OCI-LY3 (cell line): Measurements from ENCODE around the gene TMEFF1.

ENCODE experiments used
- H2AFZ ChIP-seq: fragments of 200-600, 300-600 bp; shearing (Covaris generic); 2 replicates; pipeline ENCODE4 v1.6.0; 2014; ENCODE audit warnings: antibody characterized with exemption, low read depth, low read length
- H3K27ac ChIP-seq: fragments of 200-600, 300-600 bp; sonication (generic); 2 replicates; pipeline ENCODE4 v1.5.1; 2014; ENCODE audit warnings: mild to moderate bottlenecking, low read length, moderate library complexity, mixed read lengths
- H3K27me3 ChIP-seq: fragments of 200-600, 300-600 bp; sonication (generic); 2 replicates; pipeline ENCODE4 v1.6.1; 2014; ENCODE audit warnings: low read depth, low read length, mixed read lengths
- H3K36me3 ChIP-seq: fragments of 200-600, 300-600 bp; sonication (generic); replicated peaks from 2 replicates; pipeline ENCODE3; 2014; ENCODE audit warnings: low read depth, low read length, mixed read lengths
- H3K4me1 ChIP-seq: fragments of 300-600, 200-600 bp; sonication (generic); 2 replicates; pipeline ENCODE4 v1.6.1; 2014; ENCODE audit warnings: low read length, mixed read lengths
- H3K4me2 ChIP-seq: fragments of 200-600, 300-600 bp; sonication (generic); 2 replicates; pipeline ENCODE4 v1.6.1; 2014; ENCODE audit warnings: low read length, mixed read lengths
- H3K4me3 ChIP-seq: fragments of 300-600, 200-600 bp; sonication (generic); 2 replicates; pipeline ENCODE4 v1.5.1; 2014; ENCODE audit warnings: antibody characterized with exemption, mild to moderate bottlenecking, low read length, moderate library complexity
- H3K79me2 ChIP-seq: fragments of 300-600, 200-600 bp; shearing (Covaris generic); 2 replicates; pipeline ENCODE4 v1.6.1; 2014; ENCODE audit warnings: mild to moderate bottlenecking, low read length, mixed read lengths
- H3K9ac ChIP-seq: fragments of 300-600, 200-600 bp; shearing (Covaris generic); 2 replicates; pipeline ENCODE4 v1.6.0; 2014; ENCODE audit warnings: mild to moderate bottlenecking, low read length, moderate library complexity
- H3K9me3 ChIP-seq: fragments of 200-600, 300-600 bp; shearing (Covaris generic); 2 replicates; pipeline ENCODE4 v1.6.1; 2014; ENCODE audit warnings: low read length, mixed read lengths; ENCODE audit not compliant: insufficient read depth
- H4K20me1 ChIP-seq: fragments of 200-600, 300-600 bp; sonication (generic); 2 replicates; pipeline ENCODE4 v1.6.1; 2016; ENCODE audit warnings: low read length, mixed read lengths; ENCODE audit not compliant: insufficient read depth
- EZH2phosphoT487 ChIP-seq: fragments of 200-600 bp; shearing (Covaris generic); IDR thresholded peaks from 2 replicates; pipeline ENCODE4 v1.6.1; 2018; ENCODE audit warnings: antibody characterized with exemption, mixed run types, low read depth
- TF ChIP-seq, protein P1 (sequence below): fragments of 200-600, 300-600 bp; sonication (generic); IDR thresholded peaks from 2 replicates; pipeline ENCODE4 v1.5.1; 2014; ENCODE audit warnings: antibody characterized with exemption, low read length, low read depth

The TMEFF1 gene

DNA sequence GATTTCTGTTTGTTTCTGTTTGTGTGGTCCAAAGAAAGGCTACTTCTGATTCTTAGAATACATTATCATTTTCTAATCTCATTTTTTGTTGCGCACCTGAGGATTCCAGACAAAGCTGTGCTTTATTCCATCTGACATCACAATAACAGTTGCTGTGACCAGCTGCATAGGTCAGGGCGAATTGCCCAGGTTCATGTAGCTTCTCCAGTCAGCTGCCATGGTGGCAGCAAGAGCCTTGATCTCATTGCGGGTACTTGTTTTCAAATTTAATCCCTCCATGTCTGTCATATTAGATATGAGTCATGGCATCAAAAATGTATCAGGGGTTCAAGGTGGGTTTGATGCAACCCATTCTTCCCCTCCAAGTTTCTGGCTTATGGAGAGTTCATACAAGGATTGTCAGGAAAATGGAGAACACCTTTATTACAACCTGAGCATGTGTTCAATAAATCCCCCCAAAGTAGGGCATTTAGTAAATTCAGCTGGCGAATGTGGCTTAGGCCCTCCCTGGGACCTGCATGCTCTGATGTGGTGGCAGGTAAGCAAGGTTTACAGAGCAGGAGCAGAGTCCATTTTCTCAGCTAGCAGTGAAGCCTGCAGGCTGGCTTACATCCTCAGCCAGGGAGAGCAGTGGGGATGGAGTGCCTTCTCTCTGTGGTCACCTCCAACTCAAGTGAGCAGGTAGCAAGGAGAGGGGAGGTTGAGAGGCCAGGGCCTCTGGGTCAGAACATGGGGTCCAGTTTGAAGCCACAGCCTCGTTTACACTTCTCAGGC lies 118.9 kb downstream of the TMEFF1 start:
- Histone ChIP-seq H3K4me1 (no peaks in the 10 kb centered on the region), H2AFZ (no peak overlapping the region), H3K9me3 (no peaks in the 10 kb centered on the region), H4K20me1 (no peaks in the 10 kb centered on the region), H3K27me3 (0 out of 2 replicates have a peak, but pooled peaks cover 3% of the 10 kb centered on the region), H3K27ac (no peak overlapping the region), H3K36me3 (no peaks in the 10 kb centered on the region), H3K9ac (no peak overlapping the region), H3K4me2 (no peak overlapping the region), H3K4me3 (no peak overlapping the region), H3K79me2 (no peaks in the 10 kb centered on the region)
- TF ChIP-seq, protein P1, sequence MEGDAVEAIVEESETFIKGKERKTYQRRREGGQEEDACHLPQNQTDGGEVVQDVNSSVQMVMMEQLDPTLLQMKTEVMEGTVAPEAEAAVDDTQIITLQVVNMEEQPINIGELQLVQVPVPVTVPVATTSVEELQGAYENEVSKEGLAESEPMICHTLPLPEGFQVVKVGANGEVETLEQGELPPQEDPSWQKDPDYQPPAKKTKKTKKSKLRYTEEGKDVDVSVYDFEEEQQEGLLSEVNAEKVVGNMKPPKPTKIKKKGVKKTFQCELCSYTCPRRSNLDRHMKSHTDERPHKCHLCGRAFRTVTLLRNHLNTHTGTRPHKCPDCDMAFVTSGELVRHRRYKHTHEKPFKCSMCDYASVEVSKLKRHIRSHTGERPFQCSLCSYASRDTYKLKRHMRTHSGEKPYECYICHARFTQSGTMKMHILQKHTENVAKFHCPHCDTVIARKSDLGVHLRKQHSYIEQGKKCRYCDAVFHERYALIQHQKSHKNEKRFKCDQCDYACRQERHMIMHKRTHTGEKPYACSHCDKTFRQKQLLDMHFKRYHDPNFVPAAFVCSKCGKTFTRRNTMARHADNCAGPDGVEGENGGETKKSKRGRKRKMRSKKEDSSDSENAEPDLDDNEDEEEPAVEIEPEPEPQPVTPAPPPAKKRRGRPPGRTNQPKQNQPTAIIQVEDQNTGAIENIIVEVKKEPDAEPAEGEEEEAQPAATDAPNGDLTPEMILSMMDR, result no peak
- TF ChIP-seq EZH2phosphoT487, result no peak

DNA sequence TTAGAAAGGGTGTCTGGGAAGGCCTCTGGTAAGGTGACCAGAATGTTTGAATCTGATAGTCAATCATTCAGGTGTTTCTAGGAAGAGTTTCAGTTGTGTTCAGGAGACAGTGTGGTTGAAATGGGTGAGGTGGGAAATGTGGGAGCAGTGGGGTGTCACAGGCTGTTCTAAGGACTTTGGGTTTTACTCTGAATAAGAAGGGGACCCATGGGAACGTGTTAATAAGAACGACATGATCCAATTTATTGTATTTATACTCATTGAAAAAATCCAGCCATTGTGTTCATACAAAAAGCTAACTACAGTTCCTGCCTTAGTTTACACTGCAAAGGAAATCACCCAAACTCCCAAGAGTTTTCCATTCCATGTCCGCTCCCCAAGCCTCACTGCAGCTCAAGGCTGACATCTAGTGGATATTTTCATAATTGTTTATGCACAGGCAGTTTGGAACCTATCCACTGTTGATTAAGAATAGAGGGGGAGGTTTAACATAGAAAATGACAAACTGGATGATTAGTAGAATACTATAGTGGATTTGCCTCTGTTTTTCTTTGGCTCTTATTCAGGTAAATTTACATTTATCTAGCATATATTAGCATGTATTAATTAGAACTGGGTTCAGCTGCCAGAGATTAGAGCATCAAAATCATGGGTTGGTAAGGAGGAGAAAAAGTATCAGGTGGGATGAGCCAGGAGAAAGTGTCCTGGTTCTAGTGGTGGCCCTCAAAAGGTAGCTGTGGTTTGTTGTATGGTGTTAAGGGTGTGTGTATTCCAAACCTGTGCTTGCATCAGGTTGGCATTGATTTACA lies 122.6 kb downstream of the TMEFF1 start:
- H2AFZ ChIP-seq, result peak overlapping the region; percentile 42
- H3K9ac ChIP-seq, result no peak overlapping the region
- peak overlapping the region; percentile 64 for H3K4me2 ChIP-seq
- no peak for TF ChIP-seq EZH2phosphoT487
- TF ChIP-seq, protein P1, result peak; percentile 92
- H3K36me3 ChIP-seq, result no peaks in the 10 kb centered on the region
- no peaks in the 10 kb centered on the region for H3K9me3 ChIP-seq
- peak overlapping the region; percentile 32; the same call in 1 of the 2 replicates for H3K4me3 ChIP-seq
- H3K79me2 ChIP-seq, result no peaks in the 10 kb centered on the region
- H4K20me1 ChIP-seq, result no peaks in the 10 kb centered on the region
- peaks cover 10% of the 10 kb centered on the region for H3K4me1 ChIP-seq
- H3K27me3 ChIP-seq, result peaks cover 13% of the 10 kb centered on the region; the same call in 1 of the 2 replicates
- no peak overlapping the region for H3K27ac ChIP-seq

DNA sequence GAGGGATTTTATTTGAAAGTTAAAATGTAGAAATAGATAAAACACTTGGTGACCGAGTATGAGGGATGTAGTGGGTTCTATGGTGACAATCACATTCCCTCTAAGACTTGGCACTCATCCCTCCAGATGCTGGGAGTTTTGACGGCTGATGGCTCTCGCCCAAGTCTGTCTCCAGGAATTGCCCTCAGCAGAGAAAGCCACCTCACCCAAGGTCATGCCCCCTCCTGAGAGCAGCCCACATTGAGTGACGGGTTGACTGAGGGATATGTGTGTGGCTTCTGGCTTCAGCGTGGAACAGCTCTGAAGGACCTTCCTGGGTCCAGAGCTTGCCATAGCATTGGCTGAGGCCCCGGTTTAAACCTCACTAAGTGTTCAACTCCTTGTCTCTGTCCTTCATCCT lies 124.3 kb downstream of the TMEFF1 start:
- Histone ChIP-seq H4K20me1 (no peaks in the 10 kb centered on the region), H3K4me2 (no peak overlapping the region), H3K9me3 (no peaks in the 10 kb centered on the region), H3K4me1 (peaks cover 10% of the 10 kb centered on the region), H2AFZ (no peak overlapping the region), H3K27me3 (peaks cover 13% of the 10 kb centered on the region; the same call in 1 of the 2 replicates), H3K79me2 (no peaks in the 10 kb centered on the region), H3K36me3 (no peaks in the 10 kb centered on the region), H3K9ac (no peak overlapping the region), H3K4me3 (no peak overlapping the region), H3K27ac (no peak overlapping the region)
- no peak for TF ChIP-seq EZH2phosphoT487
- TF ChIP-seq, protein P1, result no peak

DNA sequence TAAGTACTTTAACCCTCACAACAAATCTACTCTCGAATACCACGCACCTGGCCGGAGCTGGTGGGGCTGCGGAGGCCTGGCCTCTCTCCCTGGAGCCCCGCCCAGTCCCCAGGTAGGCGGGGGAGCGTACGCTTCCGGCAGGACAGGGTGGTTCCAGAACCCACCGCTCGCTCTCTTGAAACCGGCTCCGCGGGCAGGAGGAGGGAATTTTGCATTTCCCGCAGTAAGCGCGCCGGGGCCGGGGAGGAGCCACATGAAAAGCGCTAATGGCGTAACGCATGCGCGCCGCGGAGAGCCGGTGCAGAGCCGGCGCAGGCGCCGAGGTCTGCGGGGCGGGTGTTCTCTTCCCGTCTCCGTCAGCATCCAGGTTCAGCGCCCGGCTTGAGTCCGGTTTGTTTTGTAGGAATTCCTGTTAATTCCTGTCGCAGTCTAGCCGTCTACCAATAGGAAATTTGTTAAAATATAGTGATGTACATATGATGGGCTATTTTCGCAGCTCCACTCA lies 125.7 kb downstream of the TMEFF1 start:
- Histone ChIP-seq H3K27ac (no peak overlapping the region), H3K79me2 (no peaks in the 10 kb centered on the region), H3K4me2 (peak overlapping the region; percentile 94)

More for the DNA sequence above, 125.7 kb downstream of the TMEFF1 start:
- Histone ChIP-seq H3K27me3 (peaks cover 13% of the 10 kb centered on the region; the same call in 1 of the 2 replicates), H3K9ac (peak overlapping the region; percentile 68), H3K9me3 (no peaks in the 10 kb centered on the region), H3K36me3 (no peaks in the 10 kb centered on the region), H2AFZ (peak overlapping the region; percentile 99), H3K4me3 (peak overlapping the region; percentile 85), H3K4me1 (peaks cover 10% of the 10 kb centered on the region), H4K20me1 (no peaks in the 10 kb centered on the region)
- no peak for TF ChIP-seq EZH2phosphoT487
- TF ChIP-seq, protein P1, result no peak
